NCI-H446 (cell line): ENCODE results near the gene LRRC46.
A peak's percentile ranks its signal among the peaks of the same experiment; 100 is the strongest.

Experiments
- DNase-seq, 2 experiments: peaks; one replicate each; lab custom pipeline; 2025; lab: John Stamatoyannopoulos, UW

The LRRC46 gene

GRCh38 chr17:47831003-47831933 is at the start of gene LRRC46, which contains the start of gene MRPL10:
LRRC46 (plus strand) TSS chr17:47831670; CDS start chr17:47831990, 320 bp downstream.
MRPL10 (minus strand) TSS chr17:47831541; CDS start chr17:47831511, 30 bp downstream.
- peak; percentile 67 to 92 for DNase-seq

DNA sequence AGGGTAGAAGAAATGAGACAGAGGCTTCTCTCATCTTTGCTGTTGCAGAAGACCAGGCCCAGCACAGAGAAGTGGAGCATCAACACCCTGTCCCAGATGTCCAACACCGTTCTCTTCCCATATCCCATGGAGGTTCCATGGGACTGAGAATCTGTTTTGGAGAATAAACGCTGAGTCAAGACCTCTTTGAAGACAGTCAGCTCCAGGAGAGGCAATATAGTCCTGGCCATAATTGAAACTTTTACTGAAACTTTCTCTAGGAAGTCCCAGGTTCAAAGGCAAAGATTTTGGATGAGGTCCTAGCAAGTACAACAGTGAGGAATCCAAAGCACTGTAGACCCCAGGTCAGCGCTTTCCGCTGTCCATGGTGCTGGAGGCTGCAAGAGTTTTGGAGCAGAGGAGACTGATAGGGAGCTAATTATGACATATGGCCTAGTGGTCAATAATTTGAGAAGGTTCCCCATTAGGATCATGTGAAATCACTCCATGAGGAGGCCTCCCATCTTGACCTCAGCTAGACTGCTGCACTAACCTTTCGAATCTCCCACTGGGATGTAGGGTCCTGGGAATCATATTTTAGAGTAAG is 45.8 kb upstream of the LRRC46 start:
- DNase-seq, result no peak

DNA sequence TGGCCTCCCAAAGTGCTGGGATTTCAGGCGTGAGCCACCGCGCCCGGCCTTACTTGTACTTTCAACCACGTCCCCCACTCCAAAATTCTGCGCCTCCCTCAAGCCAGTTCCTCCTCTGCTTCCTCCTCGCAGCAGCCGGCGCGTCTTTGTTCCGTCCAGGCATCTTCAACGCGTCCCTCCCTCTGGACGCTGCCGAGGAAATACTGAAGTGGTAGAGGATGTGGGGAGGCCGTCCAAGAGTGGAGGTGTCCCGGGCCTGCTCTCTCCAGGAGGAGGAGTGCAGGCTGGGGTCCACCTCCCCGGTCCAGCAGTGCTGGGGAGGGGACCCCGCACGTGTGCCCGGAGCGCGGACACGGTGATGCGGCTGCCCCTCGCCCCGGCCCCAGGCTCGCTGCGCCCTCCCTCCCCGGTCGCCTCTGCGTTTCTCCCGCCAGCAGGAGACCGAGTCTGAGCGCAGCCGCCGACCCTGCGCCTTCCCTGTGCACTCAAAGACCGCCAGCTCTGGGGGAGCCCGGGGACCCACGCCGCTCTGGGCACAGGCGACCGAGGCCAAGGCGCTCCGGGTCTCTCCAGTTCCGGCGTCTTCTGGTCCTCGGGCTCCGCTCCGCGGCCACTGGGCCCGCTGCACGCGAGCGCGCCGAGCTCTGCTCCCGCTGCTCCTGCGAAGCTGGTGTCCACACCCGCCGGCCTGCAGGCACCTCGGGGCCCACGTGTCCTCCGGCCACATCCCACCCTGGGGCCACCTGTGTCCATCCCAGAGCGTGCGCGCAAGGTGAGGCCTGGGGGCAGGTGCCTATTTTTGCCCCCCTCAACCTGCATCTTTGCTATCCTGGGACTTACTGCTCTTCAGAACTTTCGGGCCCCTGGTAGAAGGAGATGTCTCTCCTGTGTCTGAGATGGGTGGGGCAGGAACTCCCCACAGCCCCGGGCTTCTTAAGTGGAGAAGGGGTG is 41.6 kb upstream of the LRRC46 start:
- peak in 1 of 2 experiments; percentile 39 for DNase-seq

GRCh38 chr17:47791025-47791424 is 40.4 kb upstream of the LRRC46 start:
- DNase-seq, result no peak

- DNase-seq, result no peak
These were observed 39.0 kb upstream of the LRRC46 start for GRCh38 chr17:47792457-47792856.

DNA sequence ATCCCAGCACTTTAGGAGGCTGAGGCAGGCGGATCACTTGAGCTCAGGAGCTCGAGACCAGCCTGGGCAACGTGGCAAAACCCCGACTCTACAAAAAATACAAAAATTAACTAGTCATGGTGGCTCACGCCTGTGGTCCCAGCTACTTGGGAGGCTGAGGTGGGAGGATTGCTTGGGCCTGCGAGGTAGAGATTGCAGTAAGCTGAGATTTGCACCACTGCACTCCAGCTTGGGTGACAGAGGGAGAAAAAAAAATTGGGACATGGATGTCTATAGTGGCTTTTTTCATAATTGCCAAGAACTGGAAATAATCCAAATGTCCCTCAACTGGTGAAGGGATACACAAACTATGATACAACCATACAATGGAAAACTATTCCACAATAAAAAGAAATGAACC is 38.5 kb upstream of the LRRC46 start:
- no peak for DNase-seq

GRCh38 chr17:47797797-47798196 is 33.7 kb upstream of the LRRC46 start:
- DNase-seq, result no peak

GRCh38 chr17:47800686-47801085 is 30.8 kb upstream of the LRRC46 start:
- no peak for DNase-seq

DNA sequence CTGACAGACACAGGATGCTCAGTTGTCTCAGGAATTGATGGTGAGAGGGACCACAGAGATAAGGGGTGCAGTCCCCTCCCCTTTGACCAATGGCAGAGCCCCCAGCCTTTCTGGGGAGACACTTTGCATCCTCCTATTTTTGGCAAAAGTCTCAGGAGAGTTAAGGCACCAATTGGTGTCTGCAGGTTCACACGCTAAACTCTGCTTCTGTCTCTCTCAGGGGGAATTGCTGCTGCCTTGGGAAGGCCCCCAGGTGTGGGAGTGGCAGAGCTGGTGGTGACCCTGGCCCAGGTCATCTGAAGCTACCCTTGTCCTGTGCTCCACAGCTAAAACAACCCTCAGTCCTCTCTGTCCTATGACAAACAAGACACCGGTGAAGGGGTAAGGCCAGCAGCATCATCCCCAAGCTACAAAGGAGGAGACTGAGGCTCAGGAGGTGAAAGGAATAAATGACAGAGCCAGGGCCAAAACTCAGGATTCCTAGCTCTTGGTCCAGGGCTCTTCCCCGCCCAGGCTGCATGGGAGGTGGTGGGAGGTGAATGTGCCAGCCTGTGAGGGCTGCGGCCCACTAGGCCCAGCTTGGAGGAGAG is 30.2 kb upstream of the LRRC46 start:
- no peak for DNase-seq

GRCh38 chr17:47801906-47802305 is 29.6 kb upstream of the LRRC46 start:
- no peak for DNase-seq

DNA sequence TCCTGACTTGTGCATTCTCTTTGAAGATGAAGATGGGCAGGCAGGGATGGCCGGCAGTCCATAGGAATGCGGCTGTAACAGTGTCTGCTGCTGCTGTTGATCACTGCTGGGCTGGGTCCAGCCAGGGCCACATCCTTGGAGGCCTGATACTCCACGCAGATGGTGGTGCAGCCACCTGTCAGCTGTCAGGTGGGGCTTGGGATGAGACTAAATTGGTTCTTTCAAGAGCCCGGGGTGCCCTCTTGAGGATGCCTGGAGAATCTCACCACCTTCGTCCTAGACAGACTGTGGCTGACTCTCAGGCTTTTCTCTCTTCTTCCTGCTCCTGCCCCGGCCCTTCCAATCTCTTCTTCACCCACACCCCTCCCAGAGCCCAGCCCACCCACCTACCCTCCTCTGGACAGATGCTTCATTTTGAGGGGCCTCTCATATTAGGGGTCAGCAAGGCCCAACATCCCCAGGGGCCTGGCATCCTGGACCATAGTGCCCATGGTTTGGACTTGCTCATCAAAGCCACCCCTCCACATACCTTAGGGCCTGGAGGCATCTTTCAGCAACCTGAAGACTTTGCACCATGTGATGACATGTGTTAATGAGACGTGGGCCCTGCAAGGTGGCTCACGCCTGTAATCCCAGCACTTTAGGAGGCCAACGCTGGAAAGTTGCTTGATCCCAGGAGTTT is 29.0 kb upstream of the LRRC46 start:
- peak; percentile 10 to 41 for DNase-seq

GRCh38 chr17:47803201-47803600 is 28.3 kb upstream of the LRRC46 start:
- no peak for DNase-seq

GRCh38 chr17:47803751-47804150 is 27.7 kb upstream of the LRRC46 start:
- DNase-seq, result no peak

DNA sequence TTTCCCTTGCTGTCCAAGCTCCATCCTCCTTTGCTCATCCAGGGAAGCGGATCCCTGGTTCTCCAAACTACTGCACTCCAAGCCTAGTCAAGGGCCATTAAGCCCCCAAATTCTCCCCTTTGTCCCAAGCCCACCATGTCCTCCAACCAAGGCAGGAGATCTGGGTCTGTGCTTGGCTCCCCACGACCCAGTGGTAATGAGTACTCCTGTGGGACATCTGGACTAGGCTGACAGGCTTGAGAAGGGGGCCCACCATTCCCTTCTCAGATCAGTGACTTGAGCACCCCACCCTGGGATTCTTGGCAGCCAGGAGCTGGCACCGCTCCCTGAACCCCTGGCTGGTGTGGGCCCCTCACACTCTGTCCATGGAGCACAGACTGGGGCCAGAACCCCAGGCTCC is 27.0 kb upstream of the LRRC46 start:
- no peak for DNase-seq

DNA sequence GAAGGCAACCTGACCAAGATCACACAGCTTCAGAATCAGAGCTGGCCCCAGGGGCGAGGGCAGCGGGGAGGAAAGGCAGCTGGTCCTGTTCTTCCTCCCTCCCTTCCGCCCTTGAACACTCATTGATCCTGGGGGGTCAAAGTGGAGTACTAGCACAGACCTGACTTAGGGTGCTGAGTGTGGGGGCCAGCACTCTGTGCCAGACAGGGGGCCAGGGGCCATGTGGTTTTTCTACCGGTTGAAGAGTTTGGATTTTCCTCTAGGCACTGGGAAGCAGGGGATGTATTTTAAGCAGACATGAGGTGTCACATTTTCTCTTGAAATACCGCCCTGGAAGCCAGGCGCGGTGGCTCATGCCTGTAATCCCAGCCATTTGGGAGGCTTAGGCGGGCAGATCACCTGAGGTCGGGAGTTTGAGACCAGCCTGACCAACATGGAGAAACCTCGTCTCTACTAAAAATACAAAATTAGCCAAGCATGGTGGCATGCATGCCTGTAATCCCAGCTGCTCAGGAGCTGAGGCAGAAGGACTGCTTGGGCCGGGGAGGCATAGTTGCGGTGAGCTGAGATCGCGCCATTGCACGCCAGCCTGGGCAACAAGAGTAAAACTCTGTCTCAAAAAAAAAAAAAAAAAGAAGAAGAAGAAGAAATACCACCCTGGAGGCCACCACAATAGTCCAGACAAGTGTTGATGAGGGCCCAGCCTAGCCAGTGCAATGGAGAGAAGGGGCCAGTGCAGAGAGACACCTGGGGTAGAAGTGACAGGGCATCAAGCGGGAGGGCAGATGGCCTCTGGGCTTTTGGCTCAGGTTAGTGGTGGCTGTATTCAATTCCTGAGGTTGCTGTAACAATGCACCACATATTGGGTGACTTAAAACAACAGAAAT is 25.2 kb upstream of the LRRC46 start:
- no peak for DNase-seq

GRCh38 chr17:47806913-47807255 is 24.6 kb upstream of the LRRC46 start:
- no peak for DNase-seq

GRCh38 chr17:47807421-47807820 is 24.0 kb upstream of the LRRC46 start:
- DNase-seq, result no peak

DNA sequence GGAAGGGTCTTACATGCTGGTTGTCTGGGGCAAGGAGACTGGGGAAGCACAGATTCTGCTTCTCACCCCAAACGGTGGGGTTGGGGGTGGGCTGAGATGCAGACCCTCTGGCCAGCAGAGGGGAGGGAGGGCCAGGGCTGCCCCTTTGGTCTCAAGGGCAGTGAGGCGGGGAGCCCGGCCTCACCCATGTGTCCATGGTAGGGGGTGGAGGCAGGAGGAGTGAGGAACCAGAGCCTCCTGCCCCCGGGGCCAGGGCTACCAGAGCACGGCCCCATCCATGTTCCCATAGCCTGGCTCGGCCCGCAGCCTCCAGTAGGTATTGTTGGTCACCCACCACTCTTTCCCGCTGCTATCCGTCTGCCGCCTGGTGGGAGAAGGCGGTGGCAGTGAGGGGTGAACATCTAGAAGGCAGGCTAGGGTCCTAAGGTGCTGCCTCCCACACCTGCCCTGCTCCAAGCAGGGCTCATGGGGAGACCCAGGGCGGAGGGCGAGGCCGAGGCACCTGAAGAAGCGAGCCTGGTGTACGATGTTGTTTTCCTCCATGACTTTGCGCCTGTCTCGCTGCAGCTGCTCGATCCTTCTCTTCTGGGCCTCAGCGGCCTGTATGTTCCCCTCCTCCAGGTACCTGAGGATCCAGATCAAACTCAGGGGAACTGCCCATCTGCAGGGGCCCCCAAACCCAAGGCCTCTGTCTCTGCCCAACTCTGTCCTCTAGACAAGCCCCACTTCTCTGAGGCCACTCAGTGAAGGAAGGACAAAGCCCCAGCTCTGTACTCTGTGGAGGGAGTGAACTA is 23.2 kb upstream of the LRRC46 start:
- no peak for DNase-seq

DNA sequence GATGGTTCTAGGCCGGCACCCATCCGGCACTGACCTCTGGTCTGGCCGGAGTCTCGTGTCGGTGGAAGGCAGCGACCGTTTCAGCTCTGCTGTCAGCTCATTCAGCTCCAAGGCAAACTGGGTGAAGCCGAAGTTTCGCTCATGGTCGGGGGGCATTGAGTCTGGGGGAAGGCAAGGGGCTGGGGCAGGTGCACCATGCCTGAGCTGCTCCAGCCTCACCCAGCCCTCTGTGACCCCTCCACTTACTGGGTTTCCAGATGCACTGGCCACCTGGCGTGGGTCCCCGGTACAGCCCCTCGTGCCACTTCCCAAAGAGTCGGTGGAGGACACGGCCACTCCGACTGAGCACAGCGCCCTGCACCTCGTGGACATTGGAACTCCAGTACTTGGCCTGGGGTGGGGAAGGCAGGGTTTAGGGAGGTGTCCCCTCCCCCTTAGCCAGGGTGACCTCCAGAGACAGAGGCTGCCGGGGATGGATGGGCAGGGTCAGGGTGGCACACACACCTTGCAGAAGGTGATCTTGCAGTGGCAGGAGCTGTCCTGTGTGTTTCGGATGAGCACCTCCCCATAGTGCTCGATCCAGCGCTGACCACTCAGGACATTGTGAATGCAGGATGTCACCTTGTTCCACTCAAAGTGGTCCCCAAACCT is 22.5 kb upstream of the LRRC46 start:
- DNase-seq, result no peak
